Colonic mucosa (tissue), 4 donors: ENCODE results near the gene ZDHHC11B. TPM values are rescaled to one million over a fixed set of nuclear protein-coding genes. Genes with fewer than 3 reads are reported as not detected.
"Not testable (repeated sequence)": the region's sequence is repeated elsewhere in the genome, so short reads cannot be mapped to it uniquely, and the experiment has no call there.

Experiments used
- DNase-seq: peaks from one replicate; pipeline ENCODE4 v3.0.0-alpha.2; 2020
- H3K27ac ChIP-seq: fragments of 200-600 bp; one replicate; pipeline ENCODE4 v1.8.0; 2021
- H3K27me3 ChIP-seq: fragments of 200-600 bp; one replicate; pipeline ENCODE4 v1.8.0; 2021
- H3K36me3 ChIP-seq: fragments of 200-600 bp; one replicate; pipeline ENCODE4 v1.8.0; 2021
- H3K4me1 ChIP-seq: fragments of 200-600 bp; one replicate; pipeline ENCODE4 v1.8.0; 2021; ENCODE audit warnings: mild to moderate bottlenecking
- H3K4me3 ChIP-seq: fragments of 200-600 bp; one replicate; pipeline ENCODE4 v1.8.0; 2021
- H3K9ac ChIP-seq, 2 donors: one replicate each; pipeline ENCODE4 v1.7.0; 2013; ENCODE audit warnings: control low read depth in 2 of 2, low read depth in 2 of 2, low read length in 2 of 2
- H3K9me3 ChIP-seq: fragments of 200-600 bp; one replicate; pipeline ENCODE4 v1.8.0; 2021
- CTCF ChIP-seq: fragments of 200-600 bp; IDR thresholded peaks from one replicate; pipeline ENCODE4 v1.8.0; 2022; ENCODE audit warnings: antibody characterized with exemption, mild to moderate bottlenecking
- intact Hi-C: fragments of 100-400 bp; cut with DNase I; formaldehyde crosslinking; loops from one replicate; pipeline ENCODE4 v1.14.1; 2022
- total RNA-seq, 2 donors: library from RNA; stranded (reverse); fragmentation: NEBNext Ultra II Directional in 1 of 2; extraction: Animal tissue kit (Norgen Biotek cat#: 25700) in 1 of 2; gene quantifications; one replicate each; pipeline ENCODE4 v1.2.1, GENCODE V29; 2021
- donor health status: healthy.
- donor health status: DM: no; HTN: no; CAD: no.
- donor health status: DM: no; HTN: no; CAD: no.

Gene ZDHHC11B
- total RNA-seq, 2 donors from 2014 or later = 1.4 to 2.4 TPM

GRCh38 chr5:751496-751895, 33.0 kb downstream of the ZDHHC11B start:
- intact Hi-C loops = no loop called here
- Histone ChIP-seq H3K4me3 (no peak overlapping the region), H3K27ac (no peak overlapping the region), H3K9ac (no peak overlapping the region), H3K27me3 (no peaks in the 10 kb centered on the region), H3K36me3 (no peaks in the 10 kb centered on the region), H3K4me1 (no peaks in the 10 kb centered on the region), H3K9me3 (no peaks in the 10 kb centered on the region)
- TF ChIP-seq CTCF = no peak
- peak; percentile 4 for DNase-seq

GRCh38 chr5:750226-750625, 34.3 kb downstream of the ZDHHC11B start:
- intact Hi-C loops = not testable (repeated sequence)

GRCh38 chr5:749101-749670, 35.3 kb downstream of the ZDHHC11B start:
- Histone ChIP-seq H3K4me1 (no peaks in the 10 kb centered on the region), H3K27ac (no peak overlapping the region), H3K27me3 (no peaks in the 10 kb centered on the region), H3K9ac (no peak overlapping the region), H3K9me3 (no peaks in the 10 kb centered on the region), H3K36me3 (no peaks in the 10 kb centered on the region), H3K4me3 (no peak overlapping the region)
- DNase-seq = no peak
- TF ChIP-seq CTCF = no peak
- intact Hi-C loops = loop anchor here (5.0 kb wide), 1 partner anchor 93 kb away; no protein-coding TSS in a partner anchor

More at GRCh38 chr5:750226-750625, 34.3 kb downstream of the ZDHHC11B start:
- not testable (repeated sequence) for H3K36me3 ChIP-seq, H3K27me3 ChIP-seq, H3K9ac ChIP-seq, H3K4me3 ChIP-seq, H3K27ac ChIP-seq, H3K4me1 ChIP-seq, H3K9me3 ChIP-seq
- peak; percentile 13 for DNase-seq

- not testable (repeated sequence) for H3K4me1 ChIP-seq, H3K9me3 ChIP-seq, H3K27ac ChIP-seq, H3K27me3 ChIP-seq, H3K9ac ChIP-seq, H3K36me3 ChIP-seq, H3K4me3 ChIP-seq, DNase-seq
- intact Hi-C loops = loop anchor here (5.0 kb wide), 1 partner anchor 94 kb away; no protein-coding TSS in a partner anchor
Measured at GRCh38 chr5:748011-748980, 36.2 kb downstream of the ZDHHC11B start.

GRCh38 chr5:747303-747844, 37.2 kb downstream of the ZDHHC11B start:
- H3K27me3 ChIP-seq, H3K4me3 ChIP-seq, DNase-seq, H3K4me1 ChIP-seq, H3K27ac ChIP-seq, H3K36me3 ChIP-seq, H3K9ac ChIP-seq, H3K9me3 ChIP-seq: not testable (repeated sequence)
- intact Hi-C loops = loop anchor here (5.0 kb wide), 1 partner anchor 95 kb away; no protein-coding TSS in a partner anchor

GRCh38 chr5:746258-746761, 38.2 kb downstream of the ZDHHC11B start:
- Histone ChIP-seq H3K4me3 (no peak overlapping the region), H3K27me3 (no peaks in the 10 kb centered on the region), H3K27ac (no peak overlapping the region), H3K9me3 (no peaks in the 10 kb centered on the region), H3K4me1 (no peaks in the 10 kb centered on the region), H3K9ac (no peak overlapping the region), H3K36me3 (no peaks in the 10 kb centered on the region)
- intact Hi-C loops = loop anchor here (5.0 kb wide), 1 partner anchor 96 kb away; no protein-coding TSS in a partner anchor
- no peak for TF ChIP-seq CTCF
- no peak for DNase-seq

GRCh38 chr5:745272-746142, 39.0 kb downstream of the ZDHHC11B start:
- DNase-seq, H3K4me1 ChIP-seq, H3K27ac ChIP-seq, H3K4me3 ChIP-seq, H3K9me3 ChIP-seq, H3K36me3 ChIP-seq, H3K27me3 ChIP-seq, H3K9ac ChIP-seq: not testable (repeated sequence)
- intact Hi-C loops = loop anchor here (5.0 kb wide), 1 partner anchor 97 kb away; no protein-coding TSS in a partner anchor

- H3K4me1 ChIP-seq, DNase-seq, H3K4me3 ChIP-seq, H3K36me3 ChIP-seq, intact Hi-C loops, H3K9me3 ChIP-seq, H3K27ac ChIP-seq, H3K27me3 ChIP-seq, H3K9ac ChIP-seq: not testable (repeated sequence)
Measured at GRCh38 chr5:743696-744404, 40.7 kb downstream of the ZDHHC11B start.

- H3K27ac ChIP-seq, intact Hi-C loops, H3K9ac ChIP-seq, H3K4me3 ChIP-seq, H3K27me3 ChIP-seq, H3K9me3 ChIP-seq, H3K4me1 ChIP-seq, DNase-seq, H3K36me3 ChIP-seq: not testable (repeated sequence)
Measured at GRCh38 chr5:742276-742675, 42.3 kb downstream of the ZDHHC11B start.
